SK-N-DZ (cell line): ENCODE measurements around the gene ISG15.
"Not testable (repeated sequence)": the region's sequence is repeated elsewhere in the genome, so short reads cannot be mapped to it uniquely, and the experiment has no call there.

Source experiments
- DNase-seq: peaks from one replicate; pipeline ENCODE4 v3.0.0-alpha.2; 2015; ENCODE audit warnings: low spot score

Gene ISG15

GRCh38 chr1:975365-975764 is 37.9 kb upstream of the ISG15 start:
- DNase-seq, result no peak

- peak; percentile 70 for DNase-seq
Measured at GRCh38 chr1:975896-976683, 37.2 kb upstream of the ISG15 start.

GRCh38 chr1:976791-977190 is 36.5 kb upstream of the ISG15 start:
- not testable (repeated sequence) for DNase-seq

GRCh38 chr1:978069-978834 is 35.0 kb upstream of the ISG15 start:
- no peak for DNase-seq

- no peak for DNase-seq
Measured at GRCh38 chr1:978835-979743, 34.2 kb upstream of the ISG15 start.

- DNase-seq, result no peak
Measured at GRCh38 chr1:979744-980072, 33.6 kb upstream of the ISG15 start.

- no peak for DNase-seq
Measured at GRCh38 chr1:980137-980571, 33.1 kb upstream of the ISG15 start.

- no peak for DNase-seq
Measured at GRCh38 chr1:980602-981395, 32.5 kb upstream of the ISG15 start.

GRCh38 chr1:981491-981954 is 31.8 kb upstream of the ISG15 start:
- DNase-seq, result no peak

- DNase-seq, result no peak
Measured at GRCh38 chr1:981955-982558, 31.2 kb upstream of the ISG15 start, which contains the start of gene PERM1. TSS of gene PERM1 (minus strand) at chr1:982093. CDS start at chr1:981029, 1,064 bp downstream.

GRCh38 chr1:982765-983436 is 30.4 kb upstream of the ISG15 start:
- DNase-seq, result no peak

- no peak for DNase-seq
Measured at GRCh38 chr1:983798-984475, 29.4 kb upstream of the ISG15 start.

GRCh38 chr1:984476-984814 is 28.9 kb upstream of the ISG15 start:
- no peak for DNase-seq

GRCh38 chr1:985126-985525 is 28.2 kb upstream of the ISG15 start:
- no peak for DNase-seq

GRCh38 chr1:988061-988460 is 25.2 kb upstream of the ISG15 start:
- DNase-seq, result not testable (repeated sequence)

- DNase-seq, result not testable (repeated sequence)
Measured at GRCh38 chr1:991275-991674, 22.0 kb upstream of the ISG15 start.

GRCh38 chr1:991895-992294 is 21.4 kb upstream of the ISG15 start:
- no peak for DNase-seq

GRCh38 chr1:992362-992761 is 20.9 kb upstream of the ISG15 start:
- no peak for DNase-seq

GRCh38 chr1:993379-993995 is 19.8 kb upstream of the ISG15 start:
- DNase-seq, result no peak
